C4-2B (cell line): ENCODE results near the gene C4orf50.

Experiments used
- CTCF ChIP-seq: fragments of 450-650 bp; conservative IDR thresholded peaks from 2 replicates; pipeline ENCODE4 v1.5.1; 2017; ENCODE audit warnings: mild to moderate bottlenecking
- ZFX ChIP-seq: fragments of 450-650 bp; IDR thresholded peaks from 2 replicates; pipeline ENCODE4 v1.6.1; 2017

GRCh38 chr4:5891563-5892322 lies 126.5 kb downstream of the C4orf50 start:
- TF ChIP-seq CTCF (no peak), ZFX (no peak)
